CD4-positive, alpha-beta T cell treated with Interleukin-2 at 100 ng/mL for 4 hours (primary cell): ENCODE measurements around the gene WHRN.

ENCODE experiments used
- DNase-seq: peaks from one replicate; pipeline ENCODE4 v3.0.0-alpha.2; 2020; ENCODE audit warnings: low spot score

The WHRN gene

DNA sequence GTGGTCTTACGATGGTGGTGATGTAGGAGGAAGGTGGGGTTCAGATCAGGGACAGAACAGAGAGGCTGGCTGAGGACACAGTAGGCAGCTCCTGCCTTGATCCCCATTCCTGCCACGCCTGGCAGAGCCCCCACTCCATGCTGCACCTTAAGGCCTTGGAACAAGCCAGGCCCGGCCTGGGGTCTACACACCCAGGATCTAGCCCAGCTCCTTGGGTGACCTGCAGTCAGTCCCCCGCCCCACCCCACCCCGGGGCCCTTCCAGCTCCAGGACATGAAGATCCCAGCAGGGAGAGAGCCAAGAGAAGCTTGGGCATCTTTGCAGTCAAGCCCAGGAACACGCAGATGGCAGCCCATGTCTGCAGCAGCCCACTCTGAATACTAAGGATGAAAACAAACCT is 34.7 kb downstream of the WHRN start:
- no peak for DNase-seq

DNA sequence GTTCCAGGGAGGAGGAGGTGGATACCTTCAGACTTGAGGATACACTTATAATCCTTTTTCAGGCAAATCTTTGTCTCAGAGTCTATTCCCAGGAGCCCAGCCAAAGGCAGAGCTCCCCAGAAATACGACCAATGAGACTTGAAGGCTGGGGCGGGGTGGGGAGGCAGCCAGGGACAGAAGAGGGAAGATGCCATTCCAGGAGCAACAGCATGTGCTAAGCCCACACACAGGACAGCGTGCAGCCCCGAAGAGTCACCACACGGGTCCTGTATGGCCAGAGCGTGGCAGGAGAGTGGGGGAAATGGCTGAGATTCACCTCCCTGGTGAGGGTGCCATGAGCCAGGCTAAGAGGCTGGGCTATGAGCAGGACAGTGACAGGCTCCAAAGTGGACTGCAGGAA is 35.2 kb downstream of the WHRN start:
- DNase-seq = no peak

- no peak for DNase-seq
Observed at GRCh38 chr9:114469091-114469853, 36.0 kb downstream of the WHRN start.

DNA sequence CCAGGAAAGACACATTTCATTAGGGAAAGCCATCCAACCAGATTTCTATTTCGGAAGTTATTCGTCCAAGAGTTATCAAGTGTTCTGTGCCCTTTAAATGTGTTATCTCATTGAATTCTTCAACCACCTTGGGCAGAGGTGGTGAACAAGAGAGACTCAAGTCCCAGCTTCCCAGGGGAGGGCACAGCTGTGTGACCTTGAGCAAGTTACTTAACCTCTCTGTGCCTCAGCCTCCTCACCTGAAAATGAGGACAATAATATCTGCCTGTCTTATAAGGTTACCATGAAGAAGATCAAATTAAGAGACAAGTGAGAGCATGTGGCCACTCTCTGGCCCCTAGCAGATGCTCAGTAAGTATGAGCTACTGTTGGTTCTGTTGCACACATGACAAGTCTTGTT is 37.4 kb downstream of the WHRN start:
- no peak for DNase-seq

GRCh38 chr9:114467226-114467750 is 38.0 kb downstream of the WHRN start:
- no peak for DNase-seq

- DNase-seq = no peak
Observed at GRCh38 chr9:114465906-114466900, 39.1 kb downstream of the WHRN start.

DNA sequence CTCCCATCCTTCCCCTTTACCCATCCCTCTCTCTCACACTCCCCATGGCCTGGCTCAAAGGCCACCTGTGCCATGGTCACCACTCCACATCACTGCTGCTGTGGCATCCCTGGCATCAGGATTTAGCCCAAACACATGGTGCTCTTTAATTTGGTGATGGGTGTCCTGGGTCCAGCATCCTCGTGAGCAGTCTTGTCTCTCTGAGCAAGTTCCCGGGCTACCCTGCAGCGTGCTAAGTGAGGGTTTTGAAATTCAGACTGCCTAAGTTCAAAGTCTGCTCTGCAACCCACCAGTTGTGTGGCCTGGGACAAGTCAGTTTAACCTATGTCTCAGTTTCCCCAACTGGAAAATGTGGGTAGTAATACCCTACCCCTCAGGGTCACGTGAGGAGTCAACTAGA is 39.9 kb downstream of the WHRN start:
- no peak for DNase-seq

DNA sequence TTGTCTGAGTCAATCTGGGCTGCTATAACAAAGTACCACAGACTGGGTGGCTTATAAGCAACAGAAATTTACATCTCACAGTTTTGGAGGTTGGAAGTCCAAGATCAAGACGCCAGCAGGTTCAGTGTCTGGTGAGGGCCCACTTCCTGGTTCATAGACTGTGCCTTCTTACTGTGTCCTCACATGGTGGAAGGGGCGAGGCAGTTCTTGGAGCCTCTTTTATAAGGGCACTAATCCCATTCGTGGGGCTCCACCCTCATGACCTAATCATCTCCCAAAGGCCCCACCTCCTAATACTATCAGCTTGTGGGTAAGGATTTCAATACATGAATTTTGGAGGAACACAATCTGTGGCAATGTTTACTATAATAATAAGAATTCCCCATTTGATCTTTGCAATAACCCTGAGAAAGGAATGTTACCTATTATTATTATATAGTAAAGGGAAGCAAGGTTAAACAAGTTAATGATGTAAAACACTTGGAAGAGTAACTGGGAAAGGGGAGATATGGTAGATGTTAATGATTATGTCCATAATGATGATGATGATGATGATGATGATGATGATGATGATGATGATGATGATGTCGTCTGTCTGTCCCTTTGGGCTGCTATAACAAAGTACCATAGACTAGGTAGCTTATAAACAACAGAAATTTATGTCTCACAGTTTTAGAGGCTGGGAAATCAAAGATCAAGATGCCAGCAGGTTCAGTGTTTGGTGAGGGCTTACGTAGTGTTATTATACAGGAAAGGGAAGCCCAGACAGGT is 40.8 kb downstream of the WHRN start:
- DNase-seq = no peak

DNA sequence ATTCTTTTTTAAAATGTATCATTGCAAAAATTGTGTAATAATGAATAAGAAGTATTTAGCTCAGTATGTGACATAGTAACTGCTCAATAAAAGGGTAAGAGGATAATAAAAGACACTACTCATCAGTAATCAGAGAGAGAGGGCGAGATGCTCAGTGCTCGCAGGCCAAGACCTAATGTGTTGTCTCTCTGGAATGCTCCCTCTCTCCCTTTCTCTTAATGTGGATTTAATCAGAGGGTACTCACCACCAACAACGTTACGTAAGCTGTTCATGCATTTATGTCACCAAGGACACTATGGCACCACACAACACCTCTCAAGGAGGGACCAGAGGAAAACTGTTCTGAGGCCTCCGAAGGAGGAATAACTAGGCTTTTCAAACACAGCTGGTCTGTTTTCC is 42.5 kb downstream of the WHRN start:
- no peak for DNase-seq

- no peak for DNase-seq
Observed at GRCh38 chr9:114461468-114461867, 43.8 kb downstream of the WHRN start.

- DNase-seq = no peak
Observed at GRCh38 chr9:114460513-114461199, 44.6 kb downstream of the WHRN start.

GRCh38 chr9:114459464-114459863 is 45.8 kb downstream of the WHRN start:
- DNase-seq = no peak

DNA sequence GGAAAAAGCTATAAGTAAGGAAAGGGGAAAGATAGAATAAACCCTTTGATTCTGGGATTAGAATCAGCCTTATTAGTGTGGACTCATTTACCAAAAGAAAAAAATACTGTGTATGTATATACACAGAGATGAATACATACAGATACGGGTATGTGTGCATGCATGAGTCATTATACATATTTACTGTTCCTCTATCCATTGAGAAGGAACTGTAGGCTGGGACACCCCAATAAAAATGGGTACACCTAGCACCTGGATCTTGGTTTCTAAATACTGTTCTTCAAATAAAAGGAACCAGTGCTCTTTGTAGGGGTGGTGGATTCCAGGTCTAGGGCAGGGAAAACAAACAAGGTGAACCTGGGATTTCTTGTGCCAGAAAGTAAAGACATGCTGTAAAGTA is 48.3 kb downstream of the WHRN start:
- DNase-seq = no peak

GRCh38 chr9:114454652-114455051 is 50.6 kb downstream of the WHRN start:
- no peak for DNase-seq

GRCh38 chr9:114452219-114453165 is 52.8 kb downstream of the WHRN start:
- peak; percentile 8 for DNase-seq

- no peak for DNase-seq
Observed at GRCh38 chr9:114451707-114452031, 53.6 kb downstream of the WHRN start.

DNA sequence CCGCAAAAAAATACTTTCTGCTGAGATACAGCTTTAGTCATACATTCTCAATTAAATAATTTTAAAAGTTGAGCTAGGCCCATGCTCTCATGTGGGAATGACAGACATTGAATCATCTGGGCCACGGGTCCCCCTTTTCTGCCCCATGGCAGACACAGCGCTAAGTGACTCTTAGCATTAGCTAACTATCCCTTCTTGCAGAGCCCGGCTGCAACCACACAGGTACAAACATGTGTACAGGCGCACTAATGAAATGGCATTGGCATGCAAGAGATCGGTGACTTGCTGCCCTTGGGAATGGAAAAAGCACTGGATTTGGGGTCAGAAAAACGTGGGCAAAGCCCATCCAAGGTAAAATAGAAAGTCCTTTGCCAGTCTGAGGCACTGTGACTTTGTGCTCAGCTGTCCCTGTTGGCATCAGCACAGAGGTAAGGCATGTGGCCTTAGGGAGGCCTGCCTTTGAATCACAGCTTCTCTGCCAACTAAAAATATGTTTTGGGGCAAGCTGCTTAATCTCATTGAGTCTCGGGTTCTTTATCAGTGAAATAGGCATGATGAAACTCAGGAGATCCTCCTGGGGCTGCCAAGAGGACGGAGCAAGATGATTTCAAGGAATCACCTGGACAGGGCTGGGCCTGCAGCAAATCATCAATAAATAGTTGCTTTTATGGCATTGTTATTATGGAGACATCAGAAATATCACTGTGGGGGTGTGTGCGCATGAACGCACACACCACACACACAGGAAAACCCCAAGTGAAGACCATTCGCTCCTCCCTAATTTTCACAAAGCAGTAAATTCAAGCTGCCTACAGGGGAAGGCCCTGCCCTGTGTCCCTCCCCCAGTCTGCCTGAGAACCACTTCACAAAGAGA is 54.2 kb downstream of the WHRN start:
- DNase-seq = peak; percentile 17

- no peak for DNase-seq
Observed at GRCh38 chr9:114450181-114450580, 55.1 kb downstream of the WHRN start.

DNA sequence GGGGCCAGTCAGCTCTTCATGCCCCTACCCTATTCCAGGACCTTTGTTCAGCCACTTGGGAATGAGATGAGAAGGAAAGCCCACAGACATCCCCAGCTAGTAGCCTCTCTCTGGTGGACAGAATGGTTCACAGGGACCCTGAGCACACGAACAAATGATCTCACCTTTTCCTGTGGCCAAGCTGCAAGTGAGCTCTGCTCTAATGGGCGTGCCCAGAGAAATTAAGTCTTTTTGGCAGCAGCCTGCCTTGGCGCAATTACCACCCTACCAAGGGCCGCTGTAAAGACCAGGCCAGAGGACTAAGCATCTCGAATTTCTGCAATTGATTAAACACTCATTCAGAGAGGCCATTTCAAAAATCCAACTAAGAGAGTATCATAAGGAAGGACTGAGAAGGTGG is 56.0 kb downstream of the WHRN start:
- DNase-seq = no peak

GRCh38 chr9:114448706-114449105 is 56.6 kb downstream of the WHRN start:
- no peak for DNase-seq
